ENCODE data around the gene MRPL41.
"Not testable (repeated sequence)": the region's sequence is repeated elsewhere in the genome, so short reads cannot be mapped to it uniquely, and the experiment has no call there.

MRPL41 gene

GRCh38 chr9:137551264-137552021 is at the start of gene MRPL41:
Gene MRPL41, plus strand, starts transcription at chr9:137551879. Its CDS starts 203 bp downstream, at chr9:137552082.
- peak; percentile 88 for DNase-seq (ENCODE audit: low read depth)

- no peak for DNase-seq (ENCODE audit: low read depth)
These were observed 49.4 kb upstream of the MRPL41 start for GRCh38 chr9:137502008-137502911.

GRCh38 chr9:137504432-137504777 is 47.3 kb upstream of the MRPL41 start:
- DNase-seq (ENCODE audit: low read depth), result no peak

GRCh38 chr9:137505421-137506140 is 46.1 kb upstream of the MRPL41 start:
- no peak for DNase-seq (ENCODE audit: low read depth)

GRCh38 chr9:137506274-137506673 is 45.4 kb upstream of the MRPL41 start:
- no peak for DNase-seq (ENCODE audit: low read depth)

GRCh38 chr9:137506702-137507171 is 44.9 kb upstream of the MRPL41 start:
- peak; percentile 11 for DNase-seq (ENCODE audit: low read depth)

- no peak for DNase-seq (ENCODE audit: low read depth)
These were observed 42.5 kb upstream of the MRPL41 start for GRCh38 chr9:137509198-137509597.

- not testable (repeated sequence) for DNase-seq (ENCODE audit: low read depth)
These were observed 40.6 kb upstream of the MRPL41 start for GRCh38 chr9:137511126-137511525.

GRCh38 chr9:137511758-137512463 is 39.8 kb upstream of the MRPL41 start:
- no peak for DNase-seq (ENCODE audit: low read depth)

- DNase-seq (ENCODE audit: low read depth), result not testable (repeated sequence)
These were observed 38.5 kb upstream of the MRPL41 start for GRCh38 chr9:137513136-137513535.

GRCh38 chr9:137513801-137514570 is 37.7 kb upstream of the MRPL41 start:
- not testable (repeated sequence) for DNase-seq (ENCODE audit: low read depth)

- DNase-seq (ENCODE audit: low read depth), result no peak
These were observed 36.9 kb upstream of the MRPL41 start for GRCh38 chr9:137514691-137515337.

GRCh38 chr9:137515338-137515724 is 36.3 kb upstream of the MRPL41 start:
- no peak for DNase-seq (ENCODE audit: low read depth)

- no peak for DNase-seq (ENCODE audit: low read depth)
These were observed 35.3 kb upstream of the MRPL41 start for GRCh38 chr9:137516144-137516917.

GRCh38 chr9:137518661-137519459 is 32.8 kb upstream of the MRPL41 start:
- DNase-seq (ENCODE audit: low read depth), result not testable (repeated sequence)

GRCh38 chr9:137519553-137519952 is 32.1 kb upstream of the MRPL41 start:
- no peak for DNase-seq (ENCODE audit: low read depth)

- DNase-seq (ENCODE audit: low read depth), result no peak
These were observed 30.9 kb upstream of the MRPL41 start for GRCh38 chr9:137520614-137521404.
